ENCODE data around the gene FOXRED1. TPM values are rescaled to one million over a fixed set of nuclear protein-coding genes. Genes with fewer than 3 reads are reported as not detected.

Gene FOXRED1
- polyA plus RNA-seq, 2 donors: 18.8 to 21.2 TPM

DNA sequence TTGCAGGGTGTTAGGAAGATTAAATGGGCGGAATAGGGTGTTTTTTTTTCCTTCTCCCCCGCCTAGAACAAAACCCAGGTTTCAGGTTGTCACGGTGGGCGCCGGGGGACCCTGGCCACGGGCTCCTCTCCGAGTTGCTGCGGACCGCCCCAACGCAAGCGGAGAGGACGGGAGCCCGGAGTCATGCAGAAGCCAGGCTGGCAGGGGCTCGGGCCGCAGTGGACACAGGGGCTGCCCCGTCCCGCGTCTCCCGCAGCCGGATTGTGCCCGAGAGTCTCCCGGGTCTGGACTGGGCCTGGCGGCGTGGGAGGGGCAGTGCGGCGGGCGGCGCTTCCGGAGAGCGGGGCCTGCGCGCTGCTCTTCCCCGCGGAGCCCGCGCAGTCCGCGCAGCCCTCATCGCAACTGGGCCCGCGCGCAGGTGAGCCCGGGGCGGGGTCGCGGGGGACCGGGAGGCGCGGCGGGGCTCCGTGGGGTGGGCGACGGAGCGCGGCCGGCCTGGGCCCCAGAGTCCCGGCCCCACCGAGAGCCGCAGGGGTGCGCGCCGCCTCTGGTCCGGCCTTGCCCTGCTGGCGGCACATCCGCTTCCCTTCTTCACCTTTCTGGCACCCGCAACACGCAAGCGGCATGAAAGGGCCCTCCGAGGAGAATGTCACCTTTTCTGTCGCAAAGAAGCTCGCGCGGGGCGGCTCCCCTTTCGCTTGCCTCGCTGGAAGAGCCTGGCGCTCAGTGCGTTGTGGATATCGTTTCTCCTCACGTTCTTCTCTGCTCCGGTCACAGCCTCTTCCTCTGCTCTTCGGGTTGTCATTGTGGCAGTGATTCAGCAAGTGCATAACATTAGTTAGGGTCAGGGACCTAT lies 14.0 kb downstream of the FOXRED1 start, which contains the start of gene TIRAP:
Gene TIRAP (plus strand): TSS at position 358 of the 856 bp plus-strand sequence. CDS start 7,802 bp downstream, outside the sequence.
- no peaks in the 10 kb centered on the region for H3K36me3 ChIP-seq (ENCODE audit: control insufficient read depth in 2 of 2, insufficient read depth in 2 of 2, low read length in 1 of 2)
- H3K27ac ChIP-seq (ENCODE audit: low read depth in 2 of 2, low read length in 1 of 2): peak within 1 kb of the TSS; percentile 91 to 93
- no peaks in the 10 kb centered on the region for H3K27me3 ChIP-seq (ENCODE audit: control insufficient read depth in 1 of 2, insufficient read depth in 2 of 2, low read length in 2 of 2)
- H3K4me3 ChIP-seq (ENCODE audit: low read depth in 1 of 2, low read length in 2 of 2): peak within 1 kb of the TSS; percentile 68 to 84
- H3K4me1 ChIP-seq (ENCODE audit: control insufficient read depth in 2 of 2, insufficient read depth in 2 of 2, low read length in 1 of 2): peaks cover 3% of the 10 kb centered on the region in 2 donors
- 1% methylated on average over 63 to 82 of the region's 82 CpGs for WGBS, 2 donors
- H3K9me3 ChIP-seq (ENCODE audit: control insufficient read depth in 2 of 2, insufficient read depth in 1 of 2, low read depth in 1 of 2, low read length in 1 of 2): no peaks in the 10 kb centered on the region

GRCh38 chr11:126284829-126285228 lies 15.9 kb downstream of the FOXRED1 start:
- WGBS, 2 donors: 24 to 45% methylated on average over 6 of the region's 6 CpGs
- H3K4me1 ChIP-seq (ENCODE audit: control insufficient read depth in 2 of 2, insufficient read depth in 2 of 2, low read length in 1 of 2): peaks cover 3% of the 10 kb centered on the region in 2 donors
- no peaks in the 10 kb centered on the region for H3K27me3 ChIP-seq (ENCODE audit: control insufficient read depth in 1 of 2, insufficient read depth in 2 of 2, low read length in 2 of 2)
- peaks cover 0 to 2% of the 10 kb centered on the region in 2 donors for H3K36me3 ChIP-seq (ENCODE audit: control insufficient read depth in 2 of 2, insufficient read depth in 2 of 2, low read length in 1 of 2)
- no peaks in the 10 kb centered on the region for H3K9me3 ChIP-seq (ENCODE audit: control insufficient read depth in 2 of 2, insufficient read depth in 1 of 2, low read depth in 1 of 2, low read length in 1 of 2)
- H3K4me3 ChIP-seq (ENCODE audit: low read depth in 1 of 2, low read length in 2 of 2): no peak overlapping the region
- no peak overlapping the region for H3K27ac ChIP-seq (ENCODE audit: low read depth in 2 of 2, low read length in 1 of 2)

DNA sequence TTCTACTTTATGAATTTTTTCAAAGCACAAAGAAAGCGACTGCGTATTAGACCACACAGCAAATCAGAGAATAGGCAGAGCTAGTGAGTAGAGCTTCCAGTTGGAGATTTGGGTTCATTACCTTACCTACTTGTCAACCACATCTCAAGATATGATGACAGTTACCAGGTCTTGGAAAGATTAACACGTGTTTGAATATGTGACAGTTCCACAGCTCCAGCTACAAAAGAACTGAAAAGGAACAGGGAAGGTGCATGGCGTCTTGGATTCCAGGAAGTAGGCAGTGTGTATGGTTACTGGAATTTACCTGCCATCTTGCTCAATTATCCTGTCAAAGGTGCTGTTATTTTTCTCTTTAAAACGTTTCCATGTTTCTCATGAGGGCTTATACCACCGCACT lies 19.3 kb downstream of the FOXRED1 start:
- WGBS, 2 donors: 84 to 86% methylated on average over 6 of the region's 6 CpGs
- H3K27me3 ChIP-seq (ENCODE audit: control insufficient read depth in 1 of 2, insufficient read depth in 2 of 2, low read length in 2 of 2): no peaks in the 10 kb centered on the region
- H3K36me3 ChIP-seq (ENCODE audit: control insufficient read depth in 2 of 2, insufficient read depth in 2 of 2, low read length in 1 of 2): peaks cover 15 to 16% of the 10 kb centered on the region in 2 donors
- H3K4me1 ChIP-seq (ENCODE audit: control insufficient read depth in 2 of 2, insufficient read depth in 2 of 2, low read length in 1 of 2): peaks cover 0 to 3% of the 10 kb centered on the region in 2 donors
- no peak overlapping the region for H3K4me3 ChIP-seq (ENCODE audit: low read depth in 1 of 2, low read length in 2 of 2)
- no peak overlapping the region for H3K27ac ChIP-seq (ENCODE audit: low read depth in 2 of 2, low read length in 1 of 2)
- H3K9me3 ChIP-seq (ENCODE audit: control insufficient read depth in 2 of 2, insufficient read depth in 1 of 2, low read depth in 1 of 2, low read length in 1 of 2): no peaks in the 10 kb centered on the region

DNA sequence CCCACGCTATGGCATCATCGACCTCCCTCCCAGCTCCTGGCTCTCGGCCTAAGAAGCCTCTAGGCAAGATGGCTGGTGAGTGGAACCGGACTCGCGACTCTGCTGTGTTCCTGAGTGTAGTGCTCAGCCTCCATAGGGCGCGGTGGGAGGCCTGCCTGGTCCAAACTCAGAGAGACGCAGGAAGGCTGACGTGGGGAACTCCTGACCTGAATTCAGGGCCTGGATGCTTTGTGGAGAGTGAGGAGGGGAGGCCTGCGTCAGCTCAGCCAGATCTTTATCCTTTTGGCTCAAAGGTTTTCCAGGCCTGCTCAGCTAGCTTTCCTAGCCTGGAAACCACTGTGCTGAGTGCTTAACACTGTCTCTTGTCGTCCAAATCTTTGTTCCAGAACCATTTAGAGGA lies 21.9 kb downstream of the FOXRED1 start:
- Histone ChIP-seq H3K9me3 (ENCODE audit: control insufficient read depth in 2 of 2, insufficient read depth in 1 of 2, low read depth in 1 of 2, low read length in 1 of 2) (no peaks in the 10 kb centered on the region), H3K4me1 (ENCODE audit: control insufficient read depth in 2 of 2, insufficient read depth in 2 of 2, low read length in 1 of 2) (no peaks in the 10 kb centered on the region), H3K4me3 (ENCODE audit: low read depth in 1 of 2, low read length in 2 of 2) (no peak overlapping the region), H3K36me3 (ENCODE audit: control insufficient read depth in 2 of 2, insufficient read depth in 2 of 2, low read length in 1 of 2) (peaks cover 19 to 20% of the 10 kb centered on the region in 2 donors), H3K27me3 (ENCODE audit: control insufficient read depth in 1 of 2, insufficient read depth in 2 of 2, low read length in 2 of 2) (no peaks in the 10 kb centered on the region), H3K27ac (ENCODE audit: low read depth in 2 of 2, low read length in 1 of 2) (no peak overlapping the region)
- WGBS, 2 donors: 83 to 84% methylated on average over 12 of the region's 12 CpGs

DNA sequence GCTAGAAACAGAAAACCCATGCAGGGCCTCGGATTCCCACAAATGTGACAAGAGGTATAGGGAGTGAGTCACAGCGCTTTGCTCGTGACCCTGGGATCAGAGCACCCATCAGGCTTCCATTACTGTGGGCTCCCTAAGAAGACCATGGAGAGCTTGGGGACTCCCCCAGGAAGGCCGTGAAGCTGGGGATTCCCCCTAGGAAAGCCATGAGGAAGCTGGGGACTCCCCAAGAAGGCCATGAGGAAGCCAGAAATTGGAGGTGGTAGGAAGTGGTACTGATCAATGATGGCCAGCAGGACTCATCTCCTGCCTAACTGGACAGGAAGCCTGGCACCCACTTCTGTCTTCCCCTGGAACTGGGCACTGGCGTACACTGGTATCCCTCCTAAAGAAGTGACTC lies 24.8 kb downstream of the FOXRED1 start:
- Histone ChIP-seq H3K4me1 (ENCODE audit: control insufficient read depth in 2 of 2, insufficient read depth in 2 of 2, low read length in 1 of 2) (no peaks in the 10 kb centered on the region), H3K9me3 (ENCODE audit: control insufficient read depth in 2 of 2, insufficient read depth in 1 of 2, low read depth in 1 of 2, low read length in 1 of 2) (no peaks in the 10 kb centered on the region), H3K4me3 (ENCODE audit: low read depth in 1 of 2, low read length in 2 of 2) (no peak overlapping the region), H3K36me3 (ENCODE audit: control insufficient read depth in 2 of 2, insufficient read depth in 2 of 2, low read length in 1 of 2) (peaks cover 19 to 20% of the 10 kb centered on the region in 2 donors), H3K27ac (ENCODE audit: low read depth in 2 of 2, low read length in 1 of 2) (no peak overlapping the region), H3K27me3 (ENCODE audit: control insufficient read depth in 1 of 2, insufficient read depth in 2 of 2, low read length in 2 of 2) (no peaks in the 10 kb centered on the region)
- 80 to 81% methylated on average over 5 of the region's 5 CpGs for WGBS, 2 donors

DNA sequence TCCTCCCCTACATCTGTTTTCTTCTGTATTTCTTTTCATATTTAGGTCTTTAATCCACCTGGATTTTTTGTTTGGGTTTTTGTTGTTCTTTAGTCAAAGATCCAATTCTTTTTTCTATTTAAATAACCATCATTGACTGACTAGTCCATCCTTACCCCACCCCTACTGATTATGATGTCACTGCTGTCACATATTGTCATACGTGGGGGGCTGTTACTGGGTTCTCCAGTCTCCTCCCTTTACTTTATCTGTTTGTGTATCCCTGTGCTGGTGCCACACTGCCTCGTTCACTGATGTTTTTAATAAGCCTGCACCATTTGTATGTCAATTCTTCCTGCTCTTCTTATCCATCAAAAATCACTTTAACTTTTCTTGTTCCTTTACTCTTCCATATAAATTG lies 28.1 kb downstream of the FOXRED1 start:
- Histone ChIP-seq H3K4me3 (ENCODE audit: low read depth in 1 of 2, low read length in 2 of 2) (no peak overlapping the region), H3K27ac (ENCODE audit: low read depth in 2 of 2, low read length in 1 of 2) (no peak overlapping the region), H3K9me3 (ENCODE audit: control insufficient read depth in 2 of 2, insufficient read depth in 1 of 2, low read depth in 1 of 2, low read length in 1 of 2) (no peaks in the 10 kb centered on the region), H3K4me1 (ENCODE audit: control insufficient read depth in 2 of 2, insufficient read depth in 2 of 2, low read length in 1 of 2) (no peaks in the 10 kb centered on the region), H3K36me3 (ENCODE audit: control insufficient read depth in 2 of 2, insufficient read depth in 2 of 2, low read length in 1 of 2) (peaks cover 10 to 12% of the 10 kb centered on the region in 2 donors), H3K27me3 (ENCODE audit: control insufficient read depth in 1 of 2, insufficient read depth in 2 of 2, low read length in 2 of 2) (no peaks in the 10 kb centered on the region)
- 57 to 76% methylated on average over 2 of the region's 2 CpGs for WGBS, 2 donors

DNA sequence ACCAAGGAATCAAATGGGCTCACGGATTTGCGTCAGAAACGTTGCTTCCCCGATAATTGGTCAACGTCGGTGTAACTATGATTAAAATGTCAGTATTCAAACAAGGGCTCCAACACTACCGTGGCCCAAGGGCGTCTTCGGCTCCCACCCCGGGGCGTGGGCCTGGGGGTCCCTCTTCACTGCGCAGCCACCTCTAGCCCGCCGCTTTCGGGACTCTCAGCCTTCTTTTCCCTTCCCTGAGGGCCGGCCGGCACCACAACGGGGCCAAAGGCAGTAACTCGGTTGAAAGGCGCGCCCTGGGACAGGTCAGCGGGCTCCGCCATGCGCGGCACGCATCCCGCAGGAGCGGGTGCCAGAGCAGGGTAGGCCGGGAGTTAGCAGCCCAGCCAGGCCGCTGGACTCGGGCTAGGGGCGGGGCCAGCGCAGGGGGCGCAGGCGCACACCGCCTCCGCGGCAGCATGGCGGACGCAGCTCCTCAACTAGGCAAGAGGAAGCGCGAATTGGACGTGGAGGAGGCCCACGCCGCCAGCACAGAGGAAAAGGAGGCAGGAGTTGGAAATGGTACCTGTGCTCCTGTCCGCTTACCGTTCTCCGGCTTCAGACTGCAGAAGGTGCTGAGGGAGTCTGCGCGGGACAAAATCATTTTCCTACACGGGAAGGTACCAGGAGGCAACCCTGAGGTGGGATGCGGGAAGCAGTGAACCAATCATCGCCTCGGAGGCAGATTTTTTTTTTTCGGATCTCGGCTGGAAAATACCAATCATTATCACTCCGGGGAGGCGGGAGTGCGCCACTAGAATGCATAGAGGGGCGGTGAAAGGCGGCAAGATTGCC lies 34.9 kb downstream of the FOXRED1 start, which contains the start of gene DCPS:
Gene DCPS (plus strand): TSS at position 438 of the 834 bp plus-strand sequence. CDS start 21 bp downstream, at position 459.
- Histone ChIP-seq H3K4me1 (ENCODE audit: control insufficient read depth in 2 of 2, insufficient read depth in 2 of 2, low read length in 1 of 2) (peaks cover 0 to 3% of the 10 kb centered on the region in 2 donors), H3K36me3 (ENCODE audit: control insufficient read depth in 2 of 2, insufficient read depth in 2 of 2, low read length in 1 of 2) (peaks cover 0 to 2% of the 10 kb centered on the region in 2 donors), H3K27ac (ENCODE audit: low read depth in 2 of 2, low read length in 1 of 2) (peak within 1 kb of the TSS; percentile 91 to 96), H3K9me3 (ENCODE audit: control insufficient read depth in 2 of 2, insufficient read depth in 1 of 2, low read depth in 1 of 2, low read length in 1 of 2) (no peaks in the 10 kb centered on the region), H3K27me3 (ENCODE audit: control insufficient read depth in 1 of 2, insufficient read depth in 2 of 2, low read length in 2 of 2) (no peaks in the 10 kb centered on the region), H3K4me3 (ENCODE audit: low read depth in 1 of 2, low read length in 2 of 2) (peak within 1 kb of the TSS; percentile 77 to 78)
- 1% methylated on average over 61 of the region's 61 CpGs for WGBS, 2 donors

DNA sequence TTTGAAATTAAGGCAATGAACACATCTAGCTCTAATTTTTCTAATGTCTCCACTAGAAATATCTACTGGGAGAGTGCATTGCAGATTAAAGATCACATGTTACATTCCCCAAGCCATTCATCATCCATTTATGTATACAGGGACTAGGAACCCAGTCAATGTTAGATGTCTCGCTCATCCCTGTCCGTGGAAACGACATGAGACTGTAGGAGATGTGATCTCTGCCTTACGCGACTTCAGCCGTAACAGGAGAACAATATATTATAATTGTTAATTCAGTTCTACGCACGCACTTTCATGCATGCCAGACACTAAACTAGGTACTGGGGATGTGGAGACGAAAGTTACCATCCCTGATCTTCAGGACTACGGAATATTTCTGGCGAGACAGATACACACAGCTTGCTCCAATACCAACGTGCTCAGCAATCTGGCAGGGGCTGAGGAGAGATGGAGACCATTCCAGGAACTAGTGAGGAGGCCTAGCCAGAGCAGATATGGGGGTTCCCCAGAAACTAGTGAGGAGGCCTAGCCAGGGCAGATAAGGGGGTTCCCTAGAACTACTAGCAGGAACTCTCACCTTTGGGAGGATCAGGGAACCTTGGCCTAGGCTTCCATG lies 35.6 kb downstream of the FOXRED1 start:
- Histone ChIP-seq H3K36me3 (ENCODE audit: control insufficient read depth in 2 of 2, insufficient read depth in 2 of 2, low read length in 1 of 2) (peaks cover 0 to 2% of the 10 kb centered on the region in 2 donors), H3K27me3 (ENCODE audit: control insufficient read depth in 1 of 2, insufficient read depth in 2 of 2, low read length in 2 of 2) (no peaks in the 10 kb centered on the region), H3K4me1 (ENCODE audit: control insufficient read depth in 2 of 2, insufficient read depth in 2 of 2, low read length in 1 of 2) (peaks cover 0 to 3% of the 10 kb centered on the region in 2 donors), H3K4me3 (ENCODE audit: low read depth in 1 of 2, low read length in 2 of 2) (peak overlapping the region; percentile 77 to 78), H3K27ac (ENCODE audit: low read depth in 2 of 2, low read length in 1 of 2) (peak overlapping the region; percentile 91 to 96), H3K9me3 (ENCODE audit: control insufficient read depth in 2 of 2, insufficient read depth in 1 of 2, low read depth in 1 of 2, low read length in 1 of 2) (no peaks in the 10 kb centered on the region)
- WGBS, 2 donors: 30 to 32% methylated on average over 12 of the region's 12 CpGs

- Histone ChIP-seq H3K27ac (ENCODE audit: low read depth in 2 of 2, low read length in 1 of 2) (no peak overlapping the region), H3K9me3 (ENCODE audit: control insufficient read depth in 2 of 2, insufficient read depth in 1 of 2, low read depth in 1 of 2, low read length in 1 of 2) (no peaks in the 10 kb centered on the region), H3K27me3 (ENCODE audit: control insufficient read depth in 1 of 2, insufficient read depth in 2 of 2, low read length in 2 of 2) (no peaks in the 10 kb centered on the region), H3K4me3 (ENCODE audit: low read depth in 1 of 2, low read length in 2 of 2) (no peak overlapping the region), H3K36me3 (ENCODE audit: control insufficient read depth in 2 of 2, insufficient read depth in 2 of 2, low read length in 1 of 2) (peaks cover 0 to 2% of the 10 kb centered on the region in 2 donors), H3K4me1 (ENCODE audit: control insufficient read depth in 2 of 2, insufficient read depth in 2 of 2, low read length in 1 of 2) (peaks cover 0 to 5% of the 10 kb centered on the region in 2 donors)
- 89 to 90% methylated on average over 4 of the region's 4 CpGs for WGBS, 2 donors
Measured at GRCh38 chr11:126305699-126306098, 36.7 kb downstream of the FOXRED1 start.

All from esophagus (tissue), 2 donors.